Prostate gland (tissue), 2 donors: ENCODE results near the gene PCDHGC5. TPM values are rescaled to one million over a fixed set of nuclear protein-coding genes. Genes with fewer than 3 reads are reported as not detected.
A peak's percentile ranks its signal among the peaks of the same experiment; 100 is the strongest.

ENCODE experiments used
- DNase-seq: peaks from one replicate; pipeline ENCODE4 v3.0.0-alpha.2; 2019; ENCODE audit warnings: low spot score
- H3K27ac ChIP-seq, 2 donors: fragments of 200-600 bp; sonication (generic); 2 replicates each; pipeline ENCODE4 v1.5.1; 2017 to 2019
- H3K27me3 ChIP-seq: fragments of 200-600 bp; sonication (generic); replicated peaks from 2 replicates; pipeline ENCODE4 v1.5.1; 2019; ENCODE audit not compliant: insufficient read depth
- H3K36me3 ChIP-seq, 2 donors: fragments of 200-600 bp; sonication (generic); 1 replicate in 1 of 2; 2 replicates in 1 of 2; pipeline versions ENCODE4 v1.5.1 to v1.8.1; 2017 to 2019
- H3K4me1 ChIP-seq: fragments of 200-600 bp; sonication (generic); replicated peaks from 2 replicates; pipeline ENCODE4 v1.5.1; 2019
- H3K4me3 ChIP-seq, 2 donors: fragments of 200-600 bp; sonication (generic); 2 replicates each; pipeline ENCODE4 v1.5.1; 2017 to 2019
- H3K9me3 ChIP-seq: fragments of 200-600 bp; sonication (generic); 2 replicates; pipeline ENCODE4 v1.5.1; 2017
- CTCF ChIP-seq, 4 experiments: fragments of 200-600 bp in 2 of 4; fragments of 450-650 bp in 2 of 4; sonication (generic) in 2 of 4; IDR thresholded peaks; 1 replicate in 3 of 4; 2 replicates in 1 of 4; pipeline ENCODE4 v1.5.1; 2016 to 2019; ENCODE audit warnings: antibody characterized with exemption in 4 of 4, mild to moderate bottlenecking in 2 of 4, moderate library complexity in 2 of 4
- POLR2A ChIP-seq: fragments of 450-650 bp; IDR thresholded peaks from one replicate; pipeline ENCODE4 v1.6.1; 2016; ENCODE audit warnings: antibody characterized with exemption, mild to moderate bottlenecking
- POLR2AphosphoS5 ChIP-seq: sonication (generic); formaldehyde crosslinking; IDR thresholded peaks from one replicate; pipeline ENCODE4 v1.6.1; 2017; ENCODE audit warnings: antibody characterized with exemption
- WGBS: methylation state at CpG from one replicate; pipeline ENCODE4 v1.1.5; 2018; 5-methylcytosine and 5-hydroxymethylcytosine counted together
- intact Hi-C: fragments of 100-400 bp; cut with DNase I; formaldehyde crosslinking; loops from one replicate; pipeline ENCODE4 v1.14.2; 2022
- total RNA-seq, 2 donors: library from RNA; depleted of rRNA; stranded (reverse); fragments of >200 nt; gene quantifications; one replicate each; pipeline ENCODE4 v1.1.0, GENCODE V29; 2016

Gene PCDHGC5
- total RNA-seq, 2 donors from 2014 or later, result 0.96 to 2.7 TPM

GRCh38 chr5:141477815-141478214, 11.1 kb upstream of the PCDHGC5 start:
- 41% methylated on average over 13 of the region's 13 CpGs for WGBS
- intact Hi-C loops, result loop anchor here (2.0 to 5.0 kb wide), 2 partner anchors 34 to 81 kb away; no protein-coding TSS in a partner anchor
- Histone ChIP-seq H3K4me3 (peak overlapping the region; percentile 46 to 50), H3K9me3 (no peaks in the 10 kb centered on the region), H3K36me3 (no peaks in the 10 kb centered on the region), H3K27me3 (no peaks in the 10 kb centered on the region), H3K27ac (no peak overlapping the region), H3K4me1 (peaks cover 2% of the 10 kb centered on the region)
- no peak for DNase-seq
- no peak for TF ChIP-seq POLR2AphosphoS5

GRCh38 chr5:141478321-141478945, 10.4 kb upstream of the PCDHGC5 start:
- TF ChIP-seq POLR2AphosphoS5 (peak; percentile 19), POLR2A (no peak), CTCF (IDR thresholded peaks at IDR 0.05) (peak in 3 of 4 experiments; percentile 41 to 54 (median 42))
- no peaks in the 10 kb centered on the region for H3K36me3 ChIP-seq
- H3K27ac ChIP-seq, result no peak overlapping the region
- peak; percentile 84 for DNase-seq
- 34% methylated on average over 20 of the region's 20 CpGs for WGBS
- H3K4me1 ChIP-seq, result peaks cover 2% of the 10 kb centered on the region
- peak overlapping the region; percentile 46 to 50 for H3K4me3 ChIP-seq
- intact Hi-C loops, result loop anchor here (5.0 kb wide), 1 partner anchor 34 kb away; no protein-coding TSS in a partner anchor
- H3K27me3 ChIP-seq, result no peaks in the 10 kb centered on the region
- H3K9me3 ChIP-seq, result no peaks in the 10 kb centered on the region

GRCh38 chr5:141479776-141480175, 9.1 kb upstream of the PCDHGC5 start:
- Histone ChIP-seq H3K27me3 (no peaks in the 10 kb centered on the region), H3K4me3 (no peak overlapping the region), H3K4me1 (peaks cover 2% of the 10 kb centered on the region), H3K27ac (no peak overlapping the region), H3K9me3 (no peaks in the 10 kb centered on the region), H3K36me3 (no peaks in the 10 kb centered on the region)
- no peak for DNase-seq
- TF ChIP-seq POLR2AphosphoS5 (no peak), POLR2A (no peak), CTCF (IDR thresholded peaks at IDR 0.05) (no peak)
- intact Hi-C loops, result loop anchor here (5.0 kb wide), 1 partner anchor 33 kb away; no protein-coding TSS in a partner anchor

- whole genome bisulfite sequencing, result 36% methylated on average over 3 of the region's 3 CpGs
- Histone ChIP-seq H3K36me3 (no peaks in the 10 kb centered on the region), H3K27me3 (no peaks in the 10 kb centered on the region), H3K4me1 (no peaks in the 10 kb centered on the region), H3K4me3 (no peak overlapping the region), H3K27ac (no peak overlapping the region), H3K9me3 (no peaks in the 10 kb centered on the region)
- no peak for DNase-seq
- TF ChIP-seq CTCF (IDR thresholded peaks at IDR 0.05) (no peak), POLR2AphosphoS5 (no peak), POLR2A (no peak)
- intact Hi-C loops, result no loop called here
Observed at GRCh38 chr5:141483902-141484301, 5.0 kb upstream of the PCDHGC5 start.

GRCh38 chr5:141484310-141484640, 4.6 kb upstream of the PCDHGC5 start:
- no peak overlapping the region for H3K27ac ChIP-seq
- H3K36me3 ChIP-seq, result no peaks in the 10 kb centered on the region
- intact Hi-C loops, result no loop called here
- H3K27me3 ChIP-seq, result no peaks in the 10 kb centered on the region
- H3K4me1 ChIP-seq, result no peaks in the 10 kb centered on the region
- no peak for TF ChIP-seq POLR2AphosphoS5
- TF ChIP-seq POLR2A, result no peak
- no peak for TF ChIP-seq CTCF (IDR thresholded peaks at IDR 0.05)
- WGBS, result 8% methylated on average over 4 of the region's 4 CpGs
- peak overlapping the region; percentile 21 for H3K4me3 ChIP-seq
- no peaks in the 10 kb centered on the region for H3K9me3 ChIP-seq
- no peak for DNase-seq
